BE2C (cell line): Measurements from ENCODE around the gene EPHA10.

Source experiments
- DNase-seq: peaks from one replicate; pipeline ENCODE4 v3.0.0-alpha.2; 2020
- H3K27me3 ChIP-seq: fragments of 250-450 bp; sonication (Bioruptor Pico); 2 replicates; pipeline ENCODE4 v1.5.1; 2020; ENCODE audit warnings: mild to moderate bottlenecking
- H3K36me3 ChIP-seq: fragments of 250-450 bp; sonication (Bioruptor Pico); 2 replicates; pipeline ENCODE4 v1.5.1; 2020; ENCODE audit warnings: mild to moderate bottlenecking
- H3K4me1 ChIP-seq: fragments of 250-450 bp; sonication (Bioruptor Pico); 2 replicates; pipeline ENCODE4 v1.5.1; 2020
- H3K4me3 ChIP-seq: 2 replicates; pipeline ENCODE4 v1.5.1; 2011; ENCODE audit warnings: low read depth, low read length
- H3K9me3 ChIP-seq: fragments of 250-450 bp; sonication (Bioruptor Pico); 2 replicates; pipeline ENCODE4 v1.5.1; 2020
- CTCF ChIP-seq: IDR thresholded peaks from 2 replicates; pipeline ENCODE4 v1.5.1; 2012; ENCODE audit warnings: mild to moderate bottlenecking, low read depth, low read length

EPHA10 gene

GRCh38 chr1:37724575-37724974, 40.3 kb downstream of the EPHA10 start:
- Histone ChIP-seq H3K36me3 (no peaks in the 10 kb centered on the region), H3K27me3 (no peaks in the 10 kb centered on the region), H3K4me1 (peaks cover 4% of the 10 kb centered on the region), H3K4me3 (no peak overlapping the region), H3K9me3 (no peaks in the 10 kb centered on the region)
- TF ChIP-seq CTCF = no peak
- DNase-seq = no peak

GRCh38 chr1:37723390-37724078, 41.4 kb downstream of the EPHA10 start:
- Histone ChIP-seq H3K4me1 (peaks cover 4% of the 10 kb centered on the region), H3K4me3 (no peak overlapping the region)
- DNase-seq = no peak

GRCh38 chr1:37723072-37723389, 41.9 kb downstream of the EPHA10 start:
- no peaks in the 10 kb centered on the region for H3K27me3 ChIP-seq
- H3K4me3 ChIP-seq = no peak overlapping the region
- DNase-seq = no peak
- no peaks in the 10 kb centered on the region for H3K9me3 ChIP-seq
- no peaks in the 10 kb centered on the region for H3K36me3 ChIP-seq
- TF ChIP-seq CTCF = no peak
- peaks cover 4% of the 10 kb centered on the region for H3K4me1 ChIP-seq

More at GRCh38 chr1:37723390-37724078, 41.4 kb downstream of the EPHA10 start:
- Histone ChIP-seq H3K27me3 (no peaks in the 10 kb centered on the region), H3K9me3 (no peaks in the 10 kb centered on the region), H3K36me3 (no peaks in the 10 kb centered on the region)
- no peak for TF ChIP-seq CTCF

- H3K36me3 ChIP-seq = no peaks in the 10 kb centered on the region
- H3K9me3 ChIP-seq = no peaks in the 10 kb centered on the region
- H3K4me1 ChIP-seq = peaks cover 4% of the 10 kb centered on the region
- no peak overlapping the region for H3K4me3 ChIP-seq
- H3K27me3 ChIP-seq = no peaks in the 10 kb centered on the region
- no peak for DNase-seq
- TF ChIP-seq CTCF = no peak
Observed at GRCh38 chr1:37722181-37723071, 42.5 kb downstream of the EPHA10 start.

GRCh38 chr1:37721565-37721964, 43.4 kb downstream of the EPHA10 start:
- no peaks in the 10 kb centered on the region for H3K36me3 ChIP-seq
- DNase-seq = no peak
- H3K4me3 ChIP-seq = no peak overlapping the region
- H3K4me1 ChIP-seq = peaks cover 4% of the 10 kb centered on the region
- TF ChIP-seq CTCF = no peak
- no peaks in the 10 kb centered on the region for H3K27me3 ChIP-seq
- no peaks in the 10 kb centered on the region for H3K9me3 ChIP-seq
